Measurements from ENCODE around the gene ESF1.
"Not testable (repeated sequence)": the region's sequence is repeated elsewhere in the genome, so short reads cannot be mapped to it uniquely, and the experiment has no call there.

Gene ESF1

DNA sequence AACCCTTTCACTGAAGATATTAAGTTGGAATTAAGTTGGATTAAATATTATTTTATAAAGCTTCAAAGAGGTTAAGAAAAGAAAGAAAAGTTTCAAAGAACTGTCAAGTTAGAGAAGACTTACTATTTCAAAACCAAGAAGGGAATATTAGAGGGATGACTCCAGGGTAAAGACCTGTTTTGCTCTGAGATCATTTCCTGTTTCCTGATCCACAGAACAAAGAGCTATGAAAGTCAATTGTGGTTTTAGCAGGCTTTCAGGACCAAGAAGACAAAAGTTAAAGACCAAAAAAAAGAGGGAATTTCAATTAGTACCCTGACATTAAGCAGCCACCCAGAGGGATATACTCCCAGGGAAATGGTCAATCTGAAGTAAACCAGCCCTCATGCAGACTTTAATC, 19.4 kb downstream of the ESF1 start:
- H3K27ac ChIP-seq (ENCODE audit: low read length, poor library complexity, severe bottlenecking): no peak overlapping the region
- H3K4me3 ChIP-seq (ENCODE audit: insufficient read depth in 1 of 2, low read depth in 1 of 2, low read length in 2 of 2): no peak overlapping the region
- H3K4me2 ChIP-seq (ENCODE audit: low read length, poor library complexity, severe bottlenecking): no peak overlapping the region
- no peak overlapping the region for H4K91ac ChIP-seq (ENCODE audit: low read length)
- H3K18ac ChIP-seq (ENCODE audit: low read depth in 1 of 2, low read length in 2 of 2): no peak overlapping the region
- H3K23ac ChIP-seq (ENCODE audit: low read length in 2 of 2): no peak overlapping the region
- no peak overlapping the region for H3K9ac ChIP-seq (ENCODE audit: low read length)
- peaks cover 18 to 83% of the 10 kb centered on the region in 2 experiments for H3K36me3 ChIP-seq (ENCODE audit: control insufficient read depth in 1 of 2, insufficient read depth in 2 of 2, low read depth in 1 of 2, low read length in 2 of 2)
- H3K9me3 ChIP-seq (ENCODE audit: control insufficient read depth, low read length): peaks cover 14% of the 10 kb centered on the region
- H4K8ac ChIP-seq (ENCODE audit: low read length): no peak overlapping the region
- H2BK120ac ChIP-seq (ENCODE audit: low read depth, low read length): no peak overlapping the region
- no peak overlapping the region for H2BK5ac ChIP-seq (ENCODE audit: low read depth, low read length, poor library complexity, severe bottlenecking)
- H2AK5ac ChIP-seq (ENCODE audit: low read length, severe bottlenecking): no peak overlapping the region
- H3K14ac ChIP-seq (ENCODE audit: low read length in 2 of 2): no peak overlapping the region
- H3K79me1 ChIP-seq (replicated peaks; ENCODE audit: low read length, poor library complexity, severe bottlenecking): peaks cover 7% of the 10 kb centered on the region
- no peak overlapping the region for H2BK15ac ChIP-seq (ENCODE audit: low read depth, poor library complexity, severe bottlenecking)
- no peak for DNase-seq
- no peak overlapping the region for H2BK12ac ChIP-seq (ENCODE audit: low read length in 2 of 2)
- H2AFZ ChIP-seq (ENCODE audit: low read depth, low read length): no peak overlapping the region
- H3K4ac ChIP-seq (ENCODE audit: low read depth in 1 of 2, low read length in 2 of 2): no peak overlapping the region
- no peaks in the 10 kb centered on the region for H3K27me3 ChIP-seq (ENCODE audit: control insufficient read depth in 1 of 2, insufficient read depth in 1 of 2, low read length in 2 of 2)
- H3K4me1 ChIP-seq (ENCODE audit: control insufficient read depth, insufficient read depth, low read depth, low read length): no peaks in the 10 kb centered on the region

DNA sequence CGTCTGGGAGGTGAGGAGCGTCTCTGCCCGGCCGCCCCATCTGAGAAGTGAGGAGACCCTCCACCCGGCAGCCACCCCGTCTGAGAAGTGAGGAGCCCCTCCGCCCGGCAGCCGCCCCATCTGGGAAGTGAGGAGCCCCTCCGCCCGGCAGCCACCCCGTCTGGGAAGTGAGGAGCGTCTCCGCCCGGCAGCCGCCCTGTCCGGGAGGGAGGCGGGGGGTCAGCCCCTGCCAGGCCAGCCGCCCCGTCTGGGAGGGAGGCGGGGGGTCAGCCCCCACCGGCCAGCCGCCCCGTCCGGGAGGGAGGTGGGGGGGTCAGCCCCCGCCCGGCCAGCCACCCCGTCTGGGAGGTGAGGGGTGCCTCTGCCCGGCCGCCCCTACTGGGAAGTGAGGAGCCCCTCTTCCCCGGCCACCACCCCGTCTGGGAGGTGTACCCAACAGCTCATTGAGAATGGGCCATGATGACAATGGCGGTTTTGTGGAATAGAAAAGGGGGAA, 24.2 kb downstream of the ESF1 start:
- not testable (repeated sequence) for H3K27me3 ChIP-seq (ENCODE audit: control insufficient read depth in 1 of 2, insufficient read depth in 1 of 2, low read length in 2 of 2); H2AFZ ChIP-seq (ENCODE audit: low read depth, low read length); H4K91ac ChIP-seq (ENCODE audit: low read length); H3K4ac ChIP-seq (ENCODE audit: low read depth in 1 of 2, low read length in 2 of 2); H3K18ac ChIP-seq (ENCODE audit: low read depth in 1 of 2, low read length in 2 of 2); H3K14ac ChIP-seq (ENCODE audit: low read length in 2 of 2); H3K9ac ChIP-seq (ENCODE audit: low read length); H2BK5ac ChIP-seq (ENCODE audit: low read depth, low read length, poor library complexity, severe bottlenecking); H2AK5ac ChIP-seq (ENCODE audit: low read length, severe bottlenecking); DNase-seq; H4K8ac ChIP-seq (ENCODE audit: low read length); H3K9me3 ChIP-seq (ENCODE audit: control insufficient read depth, low read length); H2BK120ac ChIP-seq (ENCODE audit: low read depth, low read length); H3K23ac ChIP-seq (ENCODE audit: low read length in 2 of 2); H2BK12ac ChIP-seq (ENCODE audit: low read length in 2 of 2); H2BK15ac ChIP-seq (ENCODE audit: low read depth, poor library complexity, severe bottlenecking); H3K4me2 ChIP-seq (ENCODE audit: low read length, poor library complexity, severe bottlenecking); H3K4me1 ChIP-seq (ENCODE audit: control insufficient read depth, insufficient read depth, low read depth, low read length); H3K27ac ChIP-seq (ENCODE audit: low read length, poor library complexity, severe bottlenecking); H3K4me3 ChIP-seq (ENCODE audit: insufficient read depth in 1 of 2, low read depth in 1 of 2, low read length in 2 of 2); H3K79me1 ChIP-seq (replicated peaks; ENCODE audit: low read length, poor library complexity, severe bottlenecking)
- WGBS: 94% methylated on average over 16 of the region's 33 CpGs
- peaks cover 3 to 82% of the 10 kb centered on the region in 2 experiments for H3K36me3 ChIP-seq (ENCODE audit: control insufficient read depth in 1 of 2, insufficient read depth in 2 of 2, low read depth in 1 of 2, low read length in 2 of 2)

DNA sequence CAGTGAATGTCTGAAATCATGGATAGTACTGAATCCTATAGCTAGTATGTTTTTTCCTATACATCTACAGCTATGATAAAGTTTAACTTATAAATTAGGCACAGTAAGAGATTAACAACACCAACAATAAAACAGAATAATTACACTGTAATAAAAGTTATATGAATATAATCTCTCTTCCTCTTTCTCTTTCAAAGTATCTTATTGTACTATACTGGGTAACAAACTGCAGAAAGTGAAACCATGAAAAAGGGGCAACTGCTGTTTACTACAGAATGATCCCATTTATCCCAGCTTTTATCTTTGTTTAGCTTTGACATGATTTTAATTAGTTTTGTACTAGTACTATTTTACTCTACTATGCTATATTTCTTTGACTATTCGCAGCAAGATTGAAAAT, 25.8 kb downstream of the ESF1 start:
- no peak overlapping the region for H3K27ac ChIP-seq (ENCODE audit: low read length, poor library complexity, severe bottlenecking)
- H2BK120ac ChIP-seq (ENCODE audit: low read depth, low read length): no peak overlapping the region
- no peak overlapping the region for H3K14ac ChIP-seq (ENCODE audit: low read length in 2 of 2)
- H3K9me3 ChIP-seq (ENCODE audit: control insufficient read depth, low read length): no peaks in the 10 kb centered on the region
- no peak overlapping the region for H2AFZ ChIP-seq (ENCODE audit: low read depth, low read length)
- no peak overlapping the region for H3K4me2 ChIP-seq (ENCODE audit: low read length, poor library complexity, severe bottlenecking)
- no CpG with 5 or more reads among the region's 1 CpG for WGBS
- no peak overlapping the region for H2BK12ac ChIP-seq (ENCODE audit: low read length in 2 of 2)
- no peaks in the 10 kb centered on the region for H3K27me3 ChIP-seq (ENCODE audit: control insufficient read depth in 1 of 2, insufficient read depth in 1 of 2, low read length in 2 of 2)
- no peak overlapping the region for H2BK15ac ChIP-seq (ENCODE audit: low read depth, poor library complexity, severe bottlenecking)
- no peak overlapping the region for H3K4me3 ChIP-seq (ENCODE audit: insufficient read depth in 1 of 2, low read depth in 1 of 2, low read length in 2 of 2)
- H2BK5ac ChIP-seq (ENCODE audit: low read depth, low read length, poor library complexity, severe bottlenecking): no peak overlapping the region
- H3K79me1 ChIP-seq (replicated peaks; ENCODE audit: low read length, poor library complexity, severe bottlenecking): peaks cover 3% of the 10 kb centered on the region
- no peak overlapping the region for H4K8ac ChIP-seq (ENCODE audit: low read length)
- peaks cover 3 to 81% of the 10 kb centered on the region in 2 experiments for H3K36me3 ChIP-seq (ENCODE audit: control insufficient read depth in 1 of 2, insufficient read depth in 2 of 2, low read depth in 1 of 2, low read length in 2 of 2)
- H3K4ac ChIP-seq (ENCODE audit: low read depth in 1 of 2, low read length in 2 of 2): no peak overlapping the region
- H3K9ac ChIP-seq (ENCODE audit: low read length): no peak overlapping the region
- no peak overlapping the region for H4K91ac ChIP-seq (ENCODE audit: low read length)
- H3K4me1 ChIP-seq (ENCODE audit: control insufficient read depth, insufficient read depth, low read depth, low read length): no peaks in the 10 kb centered on the region
- DNase-seq: no peak
- no peak overlapping the region for H3K18ac ChIP-seq (ENCODE audit: low read depth in 1 of 2, low read length in 2 of 2)
- H3K23ac ChIP-seq (ENCODE audit: low read length in 2 of 2): no peak overlapping the region
- no peak overlapping the region for H2AK5ac ChIP-seq (ENCODE audit: low read length, severe bottlenecking)

DNA sequence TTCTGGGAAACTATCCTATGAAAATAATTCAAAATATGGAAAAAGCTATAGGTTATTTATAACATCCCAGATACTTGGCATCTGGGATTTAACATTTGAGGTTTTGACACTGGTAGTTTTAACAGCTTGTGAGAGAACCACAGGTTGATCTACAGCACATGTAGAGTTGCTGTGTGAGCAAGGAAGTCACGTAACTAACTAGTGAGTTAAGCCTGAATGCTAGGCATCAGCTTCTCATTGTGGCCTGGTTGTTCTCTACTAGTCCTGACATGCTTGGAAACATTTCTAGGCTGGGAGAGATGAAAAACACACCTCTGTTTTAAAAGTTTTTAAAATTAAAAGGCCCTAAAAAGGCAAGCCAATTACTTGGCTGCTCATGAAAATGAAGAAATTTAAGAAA, 28.2 kb downstream of the ESF1 start:
- Histone ChIP-seq H2BK5ac (ENCODE audit: low read depth, low read length, poor library complexity, severe bottlenecking) (no peak overlapping the region), H3K9ac (ENCODE audit: low read length) (no peak overlapping the region), H3K4me3 (ENCODE audit: insufficient read depth in 1 of 2, low read depth in 1 of 2, low read length in 2 of 2) (no peak overlapping the region), H2BK120ac (ENCODE audit: low read depth, low read length) (no peak overlapping the region), H3K79me1 (replicated peaks; ENCODE audit: low read length, poor library complexity, severe bottlenecking) (peaks cover 3% of the 10 kb centered on the region), H3K27me3 (ENCODE audit: control insufficient read depth in 1 of 2, insufficient read depth in 1 of 2, low read length in 2 of 2) (no peaks in the 10 kb centered on the region), H2BK15ac (ENCODE audit: low read depth, poor library complexity, severe bottlenecking) (no peak overlapping the region), H2AFZ (ENCODE audit: low read depth, low read length) (no peak overlapping the region), H3K4me1 (ENCODE audit: control insufficient read depth, insufficient read depth, low read depth, low read length) (no peaks in the 10 kb centered on the region), H3K14ac (ENCODE audit: low read length in 2 of 2) (no peak overlapping the region), H3K9me3 (ENCODE audit: control insufficient read depth, low read length) (no peaks in the 10 kb centered on the region), H4K91ac (ENCODE audit: low read length) (no peak overlapping the region), H4K8ac (ENCODE audit: low read length) (no peak overlapping the region), H3K27ac (ENCODE audit: low read length, poor library complexity, severe bottlenecking) (no peak overlapping the region), H2BK12ac (ENCODE audit: low read length in 2 of 2) (no peak overlapping the region), H3K4ac (ENCODE audit: low read depth in 1 of 2, low read length in 2 of 2) (no peak overlapping the region), H3K36me3 (ENCODE audit: control insufficient read depth in 1 of 2, insufficient read depth in 2 of 2, low read depth in 1 of 2, low read length in 2 of 2) (peaks cover 3 to 66% of the 10 kb centered on the region in 2 experiments), H3K18ac (ENCODE audit: low read depth in 1 of 2, low read length in 2 of 2) (no peak overlapping the region), H3K4me2 (ENCODE audit: low read length, poor library complexity, severe bottlenecking) (no peak overlapping the region), H2AK5ac (ENCODE audit: low read length, severe bottlenecking) (no peak overlapping the region), H3K23ac (ENCODE audit: low read length in 2 of 2) (no peak overlapping the region)
- WGBS: 100% methylated on average over 1 of the region's 1 CpG
- DNase-seq: no peak

Measured in mesenchymal stem cell (in vitro differentiated cells and primary cell).